HCT116 (cell line): ENCODE data around the gene WWOX. TPM values are rescaled to one million over a fixed set of nuclear protein-coding genes. Genes with fewer than 3 reads are reported as not detected.

ENCODE experiments used
- ATAC-seq: fragments of 200-7000 bp; cut with Tn5 transposase; 2 replicates; pipeline ENCODE4 v1.9.1; 2020; ENCODE audit warnings: mild to moderate bottlenecking, moderate library complexity
- BruUV-seq: library from RNA; stranded (reverse); fragments of 400-500 nt; replicated peaks from 2 replicates; lab custom pipeline; 2021; lab: Mats Ljungman, UMichigan
- CTCF ChIA-PET: fragments of 300-600 bp; sonication (Branson Sonifier 250); formaldehyde crosslinking; loops from one replicate; lab custom pipeline; 2021; ENCODE audit warnings: antibody characterized with exemption; lab: Charles Lee
- POLR2A ChIA-PET: fragments of 300-600, 350-600 bp; sonication (Branson Sonifier 250); formaldehyde crosslinking; loops from one replicate; lab custom pipeline; 2021; ENCODE audit warnings: antibody characterized with exemption; lab: Charles Lee
- RAD21 ChIA-PET, 2 experiments: fragments of 300-600 bp; sonication (Branson Sonifier 250); formaldehyde crosslinking; loops; one replicate each; lab custom pipeline; 2023; ENCODE audit warnings: low total read pairs in 2 of 2; ENCODE audit not compliant: uncharacterized antibody in 2 of 2, unreplicated experiment in 2 of 2, low non-redundant PET in 1 of 2; lab: Charles Lee
- DNase-seq: peaks from one replicate; pipeline ENCODE4 v3.0.0-alpha.2; 2010; ENCODE audit warnings: low read depth, low spot score
- H2AFZ ChIP-seq: fragments of 200-600 bp; shearing (Covaris generic), sonication (generic); 2 replicates; pipeline ENCODE4 v1.6.1; 2017; ENCODE audit warnings: low read depth, mixed run types, mixed read lengths, antibody characterized with exemption, low read length; ENCODE audit not compliant: poor library complexity, severe bottlenecking
- H3K27ac ChIP-seq: 2 replicates; pipeline ENCODE4 v1.5.1; 2012; ENCODE audit warnings: low read depth, low read length
- H3K27me3 ChIP-seq: fragments of 200-600 bp; sonication (generic); 2 replicates; pipeline ENCODE4 v1.6.1; 2016; ENCODE audit warnings: mixed run types, low read length, mixed read lengths; ENCODE audit not compliant: insufficient read depth
- H3K36me3 ChIP-seq, 2 experiments: fragments of 200-500 bp in 1 of 2; fragments of 200-600 bp in 1 of 2; sonication (Bioruptor generic) in 1 of 2; sonication (generic) in 1 of 2; 2 replicates each; pipeline versions ENCODE4 v1.5.1 to v1.6.1; 2014 to 2016; ENCODE audit warnings: low read length in 2 of 2, inconsistent platforms in 1 of 2, mixed read lengths in 1 of 2, mixed run types in 1 of 2; ENCODE audit not compliant: insufficient read depth in 2 of 2, control insufficient read depth in 1 of 2
- H3K4me1 ChIP-seq, 2 experiments: fragments of 200-600 bp in 1 of 2; sonication (generic) in 1 of 2; 2 replicates each; pipeline versions ENCODE4 v1.5.1 to v1.6.1; 2012 to 2017; ENCODE audit warnings: low read length in 2 of 2, inconsistent platforms in 1 of 2, mild to moderate bottlenecking in 1 of 2, mixed read lengths in 1 of 2, mixed run types in 1 of 2, moderate library complexity in 1 of 2; ENCODE audit not compliant: insufficient read depth in 2 of 2, control insufficient read depth in 1 of 2
- H3K4me2 ChIP-seq: fragments of 200-600 bp; sonication (generic); 2 replicates; pipeline ENCODE4 v1.6.1; 2017; ENCODE audit warnings: mixed run types, low read length, mixed read lengths
- H3K4me3 ChIP-seq, 2 experiments: fragments of 200-600 bp in 1 of 2; sonication (generic) in 1 of 2; replicated peaks in 1 of 2; 2 replicates each; pipeline ENCODE4 v1.5.1; 2011 to 2016; ENCODE audit warnings: low read length in 2 of 2, control low read depth in 1 of 2, low read depth in 1 of 2, mild to moderate bottlenecking in 1 of 2, mixed read lengths in 1 of 2, mixed run types in 1 of 2
- H3K79me2 ChIP-seq: fragments of 200-600 bp; sonication (generic); 2 replicates; pipeline ENCODE4 v1.6.1; 2017; ENCODE audit warnings: mild to moderate bottlenecking, mixed run types, low read length, moderate library complexity, mixed read lengths; ENCODE audit not compliant: insufficient read depth
- H3K9ac ChIP-seq: fragments of 200-600 bp; sonication (generic); 2 replicates; pipeline ENCODE4 v1.6.1; 2016; ENCODE audit warnings: low read length, mixed read lengths
- H3K9me2 ChIP-seq: fragments of 200-600 bp; sonication (generic), shearing (Covaris generic); 2 replicates; pipeline ENCODE4 v1.6.1; 2017; ENCODE audit warnings: mixed run types, mild to moderate bottlenecking, moderate library complexity; ENCODE audit not compliant: insufficient read depth
- H3K9me3 ChIP-seq, 2 experiments: fragments of 200-500 bp in 1 of 2; fragments of 200-600 bp in 1 of 2; sonication (Bioruptor generic) in 1 of 2; sonication (generic) in 1 of 2; 2 replicates each; pipeline ENCODE4 v1.6.1; 2014 to 2017; ENCODE audit warnings: low read length in 2 of 2, mixed read lengths in 2 of 2, inconsistent platforms in 1 of 2, low read depth in 1 of 2, mild to moderate bottlenecking in 1 of 2, mixed run types in 1 of 2, moderate library complexity in 1 of 2; ENCODE audit not compliant: control insufficient read depth in 1 of 2, insufficient read depth in 1 of 2
- H4K20me1 ChIP-seq: fragments of 200-600 bp; sonication (generic), shearing (Covaris generic); 2 replicates; pipeline ENCODE4 v1.6.1; 2017; ENCODE audit warnings: mixed run types, mild to moderate bottlenecking, moderate library complexity; ENCODE audit not compliant: insufficient read depth
- CEBPB ChIP-seq: IDR thresholded peaks from 2 replicates; pipeline ENCODE4 v1.6.1; 2012; ENCODE audit warnings: low read depth
- EZH2phosphoT487 ChIP-seq: fragments of 200-600 bp; IDR thresholded peaks from 2 replicates; pipeline ENCODE4 v1.6.1; 2018; ENCODE audit warnings: antibody characterized with exemption, borderline replicate concordance
- JUND ChIP-seq: IDR thresholded peaks from 2 replicates; pipeline ENCODE4 v1.6.1; 2012
- POLR2A ChIP-seq: IDR thresholded peaks from 2 replicates; pipeline ENCODE4 v1.7.0; 2011; ENCODE audit warnings: borderline replicate concordance; ENCODE audit not compliant: insufficient read depth, insufficient read length; ENCODE audit errors: extremely low read depth
- POLR2AphosphoS5 ChIP-seq: IDR thresholded peaks from 2 replicates; pipeline ENCODE4 v1.6.1; 2011; ENCODE audit warnings: mild to moderate bottlenecking, low read depth, low read length, moderate library complexity
- RAD21 ChIP-seq: IDR thresholded peaks from 2 replicates; pipeline ENCODE4 v1.6.1; 2012; ENCODE audit warnings: low read depth, mild to moderate bottlenecking
- SP1 ChIP-seq: IDR thresholded peaks from 2 replicates; pipeline ENCODE4 v1.6.1; 2012; ENCODE audit warnings: low read depth
- YY1 ChIP-seq: IDR thresholded peaks from 2 replicates; pipeline ENCODE4 v1.6.1; 2011; ENCODE audit warnings: low read length, low read depth, moderate library complexity, mild to moderate bottlenecking; ENCODE audit not compliant: insufficient replicate concordance; ENCODE audit errors: extremely low read depth
- ZFX ChIP-seq: fragments of 450-650 bp; IDR thresholded peaks from 2 replicates; pipeline ENCODE4 v1.6.1; 2017
- intact Hi-C: fragments of 100-400 bp; cut with micrococcal nuclease; formaldehyde crosslinking; loops from 2 replicates; pipeline ENCODE4 v1.10.0; 2022
- total RNA-seq: library from RNA; stranded (reverse); gene quantifications from one replicate; pipeline ENCODE4 v1.2.1, GENCODE V29; 2021; ENCODE audit not compliant: unreplicated experiment
- TF ChIP-seq, protein P1 (sequence below): IDR thresholded peaks from 2 replicates; pipeline ENCODE4 v1.6.1; 2011; ENCODE audit warnings: mild to moderate bottlenecking, low read length, moderate library complexity; ENCODE audit not compliant: insufficient replicate concordance; ENCODE audit errors: extremely low read depth
- TF ChIP-seq, protein P2 (sequence below): IDR thresholded peaks from 2 replicates; pipeline ENCODE4 v1.6.1; 2012; ENCODE audit warnings: low read depth

WWOX gene
- total RNA-seq, 1 experiment from 2014 or later = 13.7 TPM

DNA sequence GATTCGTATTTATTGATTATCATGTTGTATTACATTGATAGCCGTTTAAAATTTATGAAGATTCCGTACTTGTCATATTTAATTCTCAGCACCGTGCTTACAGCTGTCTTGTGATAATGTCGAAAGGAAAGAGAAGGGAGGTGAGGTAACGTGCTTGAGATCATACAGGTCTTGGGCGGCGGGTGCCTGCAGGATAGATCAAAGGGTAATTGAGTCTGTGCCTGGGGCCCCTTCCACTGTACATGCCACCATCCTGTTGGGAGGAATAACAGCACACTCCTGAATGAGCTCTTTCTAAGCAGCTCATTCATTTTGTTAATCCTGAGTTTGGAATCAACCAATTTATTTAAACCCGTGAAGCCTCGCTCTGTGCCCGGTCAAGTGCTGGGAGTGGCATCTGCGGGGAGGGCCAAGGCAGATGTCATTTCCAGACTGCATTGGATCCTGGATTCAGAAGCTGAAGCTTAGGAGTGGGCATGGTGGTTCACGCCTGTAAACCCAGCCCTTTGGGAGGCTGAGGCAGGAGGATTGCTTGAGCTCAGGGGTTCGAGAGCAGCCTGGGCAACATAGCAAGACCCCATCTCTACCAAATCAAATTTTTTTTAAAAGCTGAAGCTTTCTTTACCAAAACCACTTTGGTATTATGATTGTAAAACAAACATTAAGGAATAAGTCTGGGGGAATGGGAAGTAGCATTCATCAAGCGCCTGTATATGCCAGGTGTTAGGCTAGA lies 25.8 kb downstream of the WWOX start:
- DNase-seq = no peak
- ChIA-PET CTCF (no interaction called here), POLR2A (no interaction called here), RAD21 (no interaction called here)
- Histone ChIP-seq H3K9me2 (no peaks in the 10 kb centered on the region), H3K9ac (no peak overlapping the region), H3K4me1 (peaks cover 0 to 2% of the 10 kb centered on the region in 2 experiments; a peak in 1 of 4 replicates), H3K27ac (no peak overlapping the region), H2AFZ (no peak overlapping the region), H3K4me2 (no peak overlapping the region), H3K4me3 (no peak overlapping the region), H4K20me1 (0 out of 2 replicates have a peak, but pooled peaks cover 4% of the 10 kb centered on the region), H3K27me3 (no peaks in the 10 kb centered on the region), H3K9me3 (no peaks in the 10 kb centered on the region), H3K36me3 (no peaks in the 10 kb centered on the region), H3K79me2 (no peaks in the 10 kb centered on the region)
- BruUV-seq = no TSS peak
- intact Hi-C loops = no loop called here
- TF ChIP-seq POLR2AphosphoS5 (no peak), CEBPB (no peak), YY1 (no peak), EZH2phosphoT487 (no peak), POLR2A (no peak), SP1 (no peak), RAD21 (no peak), ZFX (no peak), JUND (no peak)
- TF ChIP-seq, protein P1, sequence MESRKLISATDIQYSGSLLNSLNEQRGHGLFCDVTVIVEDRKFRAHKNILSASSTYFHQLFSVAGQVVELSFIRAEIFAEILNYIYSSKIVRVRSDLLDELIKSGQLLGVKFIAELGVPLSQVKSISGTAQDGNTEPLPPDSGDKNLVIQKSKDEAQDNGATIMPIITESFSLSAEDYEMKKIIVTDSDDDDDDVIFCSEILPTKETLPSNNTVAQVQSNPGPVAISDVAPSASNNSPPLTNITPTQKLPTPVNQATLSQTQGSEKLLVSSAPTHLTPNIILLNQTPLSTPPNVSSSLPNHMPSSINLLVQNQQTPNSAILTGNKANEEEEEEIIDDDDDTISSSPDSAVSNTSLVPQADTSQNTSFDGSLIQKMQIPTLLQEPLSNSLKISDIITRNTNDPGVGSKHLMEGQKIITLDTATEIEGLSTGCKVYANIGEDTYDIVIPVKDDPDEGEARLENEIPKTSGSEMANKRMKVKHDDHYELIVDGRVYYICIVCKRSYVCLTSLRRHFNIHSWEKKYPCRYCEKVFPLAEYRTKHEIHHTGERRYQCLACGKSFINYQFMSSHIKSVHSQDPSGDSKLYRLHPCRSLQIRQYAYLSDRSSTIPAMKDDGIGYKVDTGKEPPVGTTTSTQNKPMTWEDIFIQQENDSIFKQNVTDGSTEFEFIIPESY = no peak
- TF ChIP-seq, protein P2, sequence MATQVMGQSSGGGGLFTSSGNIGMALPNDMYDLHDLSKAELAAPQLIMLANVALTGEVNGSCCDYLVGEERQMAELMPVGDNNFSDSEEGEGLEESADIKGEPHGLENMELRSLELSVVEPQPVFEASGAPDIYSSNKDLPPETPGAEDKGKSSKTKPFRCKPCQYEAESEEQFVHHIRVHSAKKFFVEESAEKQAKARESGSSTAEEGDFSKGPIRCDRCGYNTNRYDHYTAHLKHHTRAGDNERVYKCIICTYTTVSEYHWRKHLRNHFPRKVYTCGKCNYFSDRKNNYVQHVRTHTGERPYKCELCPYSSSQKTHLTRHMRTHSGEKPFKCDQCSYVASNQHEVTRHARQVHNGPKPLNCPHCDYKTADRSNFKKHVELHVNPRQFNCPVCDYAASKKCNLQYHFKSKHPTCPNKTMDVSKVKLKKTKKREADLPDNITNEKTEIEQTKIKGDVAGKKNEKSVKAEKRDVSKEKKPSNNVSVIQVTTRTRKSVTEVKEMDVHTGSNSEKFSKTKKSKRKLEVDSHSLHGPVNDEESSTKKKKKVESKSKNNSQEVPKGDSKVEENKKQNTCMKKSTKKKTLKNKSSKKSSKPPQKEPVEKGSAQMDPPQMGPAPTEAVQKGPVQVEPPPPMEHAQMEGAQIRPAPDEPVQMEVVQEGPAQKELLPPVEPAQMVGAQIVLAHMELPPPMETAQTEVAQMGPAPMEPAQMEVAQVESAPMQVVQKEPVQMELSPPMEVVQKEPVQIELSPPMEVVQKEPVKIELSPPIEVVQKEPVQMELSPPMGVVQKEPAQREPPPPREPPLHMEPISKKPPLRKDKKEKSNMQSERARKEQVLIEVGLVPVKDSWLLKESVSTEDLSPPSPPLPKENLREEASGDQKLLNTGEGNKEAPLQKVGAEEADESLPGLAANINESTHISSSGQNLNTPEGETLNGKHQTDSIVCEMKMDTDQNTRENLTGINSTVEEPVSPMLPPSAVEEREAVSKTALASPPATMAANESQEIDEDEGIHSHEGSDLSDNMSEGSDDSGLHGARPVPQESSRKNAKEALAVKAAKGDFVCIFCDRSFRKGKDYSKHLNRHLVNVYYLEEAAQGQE = no peak
- ATAC-seq = no peak
